ENCODE data around the gene CSMD2. TPM values are rescaled to one million over a fixed set of nuclear protein-coding genes. Genes with fewer than 3 reads are reported as not detected.

Gene CSMD2
- total RNA-seq, 1 donor from 2014 or later: 0.27 TPM

GRCh38 chr1:33988161-33988560, 176.9 kb downstream of the CSMD2 start:
- H3K9me3 Mint-ChIP-seq (ENCODE audit: unreplicated experiment): no peaks in the 10 kb centered on the region
- no peaks in the 10 kb centered on the region for H3K4me1 Mint-ChIP-seq (ENCODE audit: low read depth, unreplicated experiment)
- DNase-seq: no peak
- H3K27ac Mint-ChIP-seq (ENCODE audit: unreplicated experiment): no peak overlapping the region
- TF ChIP-seq CTCF (IDR thresholded peaks at IDR 0.05; ENCODE audit: partially characterized antibody, unreplicated experiment): no peak
- H3K36me3 Mint-ChIP-seq (ENCODE audit: unreplicated experiment): no peaks in the 10 kb centered on the region
- no peaks in the 10 kb centered on the region for H3K27me3 Mint-ChIP-seq (ENCODE audit: unreplicated experiment)
- no peak overlapping the region for H3K4me3 Mint-ChIP-seq (ENCODE audit: unreplicated experiment)

- Mint-ChIP-seq H3K36me3 (ENCODE audit: unreplicated experiment) (no peaks in the 10 kb centered on the region), H3K27me3 (ENCODE audit: unreplicated experiment) (peaks cover 7% of the 10 kb centered on the region), H3K9me3 (ENCODE audit: unreplicated experiment) (peaks cover 2% of the 10 kb centered on the region), H3K27ac (ENCODE audit: unreplicated experiment) (no peak overlapping the region), H3K4me1 (ENCODE audit: low read depth, unreplicated experiment) (no peaks in the 10 kb centered on the region), H3K4me3 (ENCODE audit: unreplicated experiment) (no peak overlapping the region)
- DNase-seq: no peak
- TF ChIP-seq CTCF (IDR thresholded peaks at IDR 0.05; ENCODE audit: partially characterized antibody, unreplicated experiment): no peak
Observed at GRCh38 chr1:33986390-33987095, 178.5 kb downstream of the CSMD2 start.

- Mint-ChIP-seq H3K27me3 (ENCODE audit: unreplicated experiment) (peaks cover 7% of the 10 kb centered on the region), H3K9me3 (ENCODE audit: unreplicated experiment) (peaks cover 2% of the 10 kb centered on the region), H3K4me1 (ENCODE audit: low read depth, unreplicated experiment) (no peaks in the 10 kb centered on the region), H3K4me3 (ENCODE audit: unreplicated experiment) (no peak overlapping the region), H3K36me3 (ENCODE audit: unreplicated experiment) (no peaks in the 10 kb centered on the region), H3K27ac (ENCODE audit: unreplicated experiment) (no peak overlapping the region)
- TF ChIP-seq CTCF (IDR thresholded peaks at IDR 0.05; ENCODE audit: partially characterized antibody, unreplicated experiment): no peak
- DNase-seq: no peak
Observed at GRCh38 chr1:33985656-33986055, 179.4 kb downstream of the CSMD2 start.

- Mint-ChIP-seq H3K36me3 (ENCODE audit: unreplicated experiment) (no peaks in the 10 kb centered on the region), H3K27ac (ENCODE audit: unreplicated experiment) (no peak overlapping the region), H3K4me3 (ENCODE audit: unreplicated experiment) (no peak overlapping the region), H3K27me3 (ENCODE audit: unreplicated experiment) (peaks cover 9% of the 10 kb centered on the region), H3K9me3 (ENCODE audit: unreplicated experiment) (peaks cover 2% of the 10 kb centered on the region), H3K4me1 (ENCODE audit: low read depth, unreplicated experiment) (no peaks in the 10 kb centered on the region)
- no peak for DNase-seq
- TF ChIP-seq CTCF (IDR thresholded peaks at IDR 0.05; ENCODE audit: partially characterized antibody, unreplicated experiment): no peak
Observed at GRCh38 chr1:33984906-33985565, 180.0 kb downstream of the CSMD2 start.

- H3K4me3 Mint-ChIP-seq (ENCODE audit: unreplicated experiment): no peak overlapping the region
- no peak for DNase-seq
- H3K27me3 Mint-ChIP-seq (ENCODE audit: unreplicated experiment): peaks cover 9% of the 10 kb centered on the region
- TF ChIP-seq CTCF (IDR thresholded peaks at IDR 0.05; ENCODE audit: partially characterized antibody, unreplicated experiment): no peak
- no peaks in the 10 kb centered on the region for H3K4me1 Mint-ChIP-seq (ENCODE audit: low read depth, unreplicated experiment)
- no peak overlapping the region for H3K27ac Mint-ChIP-seq (ENCODE audit: unreplicated experiment)
- peaks cover 2% of the 10 kb centered on the region for H3K9me3 Mint-ChIP-seq (ENCODE audit: unreplicated experiment)
- no peaks in the 10 kb centered on the region for H3K36me3 Mint-ChIP-seq (ENCODE audit: unreplicated experiment)
Observed at GRCh38 chr1:33982419-33982818, 182.6 kb downstream of the CSMD2 start.

All from glutamatergic neuron (in vitro differentiated cells).